ENCODE data around the gene CRABP2.

Gene CRABP2

GRCh38 chr1:156658945-156659574 is 46.3 kb downstream of the CRABP2 start:
- no peak for DNase-seq (ENCODE audit: extremely low read depth in 1 of 2, low read depth in 1 of 2)

- DNase-seq (ENCODE audit: extremely low read depth in 1 of 2, low read depth in 1 of 2), result no peak
These were observed 46.9 kb downstream of the CRABP2 start for GRCh38 chr1:156658496-156658895.

- DNase-seq (ENCODE audit: extremely low read depth in 1 of 2, low read depth in 1 of 2), result no peak
These were observed 47.6 kb downstream of the CRABP2 start for GRCh38 chr1:156657741-156658319.

DNA sequence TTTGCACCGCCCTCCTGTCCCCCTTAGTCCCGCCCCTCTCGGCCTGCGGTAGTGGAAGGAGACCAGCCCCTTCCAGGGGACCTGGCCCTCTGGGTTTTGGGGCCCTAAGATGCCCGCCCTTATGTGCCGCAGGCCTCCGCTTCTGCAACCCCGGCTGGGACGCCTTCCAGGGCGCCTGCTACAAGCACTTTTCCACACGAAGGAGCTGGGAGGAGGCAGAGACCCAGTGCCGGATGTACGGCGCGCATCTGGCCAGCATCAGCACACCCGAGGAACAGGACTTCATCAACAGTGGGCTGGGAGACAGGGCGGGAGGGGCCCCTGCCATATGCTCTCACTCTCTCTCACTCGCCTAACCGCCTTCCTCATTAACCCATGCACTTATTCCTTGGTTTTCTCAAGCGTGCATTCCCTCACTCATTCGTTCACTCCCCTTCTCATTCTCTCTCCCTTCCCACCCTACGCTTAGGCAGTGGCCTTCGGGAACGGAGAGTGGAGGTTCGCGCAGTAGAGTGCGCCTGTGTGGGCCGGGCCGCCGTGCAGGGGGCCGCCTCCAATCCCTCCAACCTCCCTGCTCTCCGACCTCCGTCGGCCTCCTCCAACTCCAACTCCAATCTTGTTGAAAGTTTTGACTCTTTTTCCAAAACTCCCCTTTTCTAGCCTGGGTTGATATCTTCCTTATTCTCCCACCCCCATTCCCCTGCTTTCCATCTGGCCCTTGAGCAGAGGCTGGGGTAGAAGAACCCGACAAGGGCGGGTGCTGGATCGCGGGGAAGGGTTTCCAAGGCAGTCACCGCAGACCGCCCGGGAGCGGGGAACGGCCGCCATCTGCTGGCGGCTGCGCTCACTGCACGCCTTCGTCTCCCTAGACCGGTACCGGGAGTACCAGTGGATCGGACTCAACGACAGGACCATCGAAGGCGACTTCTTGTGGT is 48.3 kb downstream of the CRABP2 start:
- DNase-seq (ENCODE audit: extremely low read depth in 1 of 2, low read depth in 1 of 2), result peak; percentile 19 to 68

DNA sequence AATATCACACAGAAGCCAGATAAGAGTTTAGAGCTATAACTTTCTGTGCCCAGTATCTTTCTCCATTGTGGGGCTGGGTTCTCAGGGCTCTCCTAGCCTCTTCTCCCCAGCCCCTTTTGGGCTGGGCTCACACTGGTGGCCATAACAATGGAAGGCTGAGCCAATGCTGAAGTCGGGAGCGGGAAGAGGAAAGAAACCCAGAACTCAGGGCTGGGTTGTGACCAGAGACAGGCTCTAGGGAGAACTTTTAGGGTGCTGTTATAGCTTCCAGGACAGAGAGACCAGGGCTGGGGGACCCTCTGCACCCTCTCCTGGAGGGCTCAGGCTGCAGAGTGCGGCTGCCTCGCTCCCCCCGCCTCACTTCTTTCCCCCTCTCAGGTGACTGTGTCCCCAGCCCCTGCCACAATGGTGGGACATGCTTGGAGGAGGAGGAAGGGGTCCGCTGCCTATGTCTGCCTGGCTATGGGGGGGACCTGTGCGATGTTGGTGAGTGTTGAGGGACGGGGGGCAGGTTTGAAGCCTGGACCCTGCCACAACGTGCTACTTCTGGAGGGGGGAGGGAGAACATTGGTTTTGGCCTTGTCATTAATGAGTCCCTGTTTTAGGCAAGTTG is 49.4 kb downstream of the CRABP2 start:
- no peak for DNase-seq (ENCODE audit: extremely low read depth in 1 of 2, low read depth in 1 of 2)

- DNase-seq (ENCODE audit: extremely low read depth in 1 of 2, low read depth in 1 of 2), result no peak
These were observed 50.1 kb downstream of the CRABP2 start for GRCh38 chr1:156655151-156655903.

GRCh38 chr1:156654700-156655099 is 50.7 kb downstream of the CRABP2 start:
- no peak for DNase-seq (ENCODE audit: extremely low read depth in 1 of 2, low read depth in 1 of 2)

- no peak for DNase-seq (ENCODE audit: extremely low read depth in 1 of 2, low read depth in 1 of 2)
These were observed 52.4 kb downstream of the CRABP2 start for GRCh38 chr1:156652992-156653355.

GRCh38 chr1:156652131-156652991 is 53.0 kb downstream of the CRABP2 start:
- no peak for DNase-seq (ENCODE audit: extremely low read depth in 1 of 2, low read depth in 1 of 2)

All from activated CD8-positive, alpha-beta memory T cell treated with anti-CD3 and anti-CD28 coated beads for 1 hour (primary cell).